Activated CD4-positive, CD25-positive, alpha-beta regulatory T cell treated with anti-CD3 and anti-CD28 coated beads, Interleukin-2, amount 50 U/mL, for 24 hours (primary cell): ENCODE data around the gene CACNA1A.
"Not testable (repeated sequence)": the region's sequence is repeated elsewhere in the genome, so short reads cannot be mapped to it uniquely, and the experiment has no call there.

Experiments used
- ATAC-seq, 2 donors: fragments of 150-1000 bp; cut with Tn5 transposase; one replicate each; pipeline ENCODE4 v1.10.0; 2021; ENCODE audit warnings: mild to moderate bottlenecking in 1 of 2, moderate library complexity in 1 of 2

The CACNA1A gene

GRCh38 chr19:13220847-13221246, 285.4 kb downstream of the CACNA1A start:
- no peak for ATAC-seq

- peak; percentile 79 to 81 for ATAC-seq
Observed at GRCh38 chr19:13215572-13216380, 290.5 kb downstream of the CACNA1A start.

GRCh38 chr19:13214036-13214730, 292.1 kb downstream of the CACNA1A start:
- ATAC-seq: no peak

GRCh38 chr19:13212759-13213330, 293.4 kb downstream of the CACNA1A start:
- peak; percentile 22 to 41 for ATAC-seq

- no peak for ATAC-seq
Observed at GRCh38 chr19:13211426-13212308, 294.6 kb downstream of the CACNA1A start.

GRCh38 chr19:13210941-13211340, 295.3 kb downstream of the CACNA1A start:
- no peak for ATAC-seq

- ATAC-seq: no peak
Observed at GRCh38 chr19:13210339-13210775, 295.9 kb downstream of the CACNA1A start.

- ATAC-seq: no peak
Observed at GRCh38 chr19:13209484-13210338, 296.6 kb downstream of the CACNA1A start.

GRCh38 chr19:13208672-13209483, 297.4 kb downstream of the CACNA1A start:
- peak; percentile 11 to 17 for ATAC-seq

- ATAC-seq: peak; percentile 86 to 87
Observed at GRCh38 chr19:13207846-13208671, 298.2 kb downstream of the CACNA1A start.

- no peak for ATAC-seq
Observed at GRCh38 chr19:13207237-13207845, 298.9 kb downstream of the CACNA1A start.

- ATAC-seq: no peak
Observed at GRCh38 chr19:13206587-13206986, 299.7 kb downstream of the CACNA1A start.

GRCh38 chr19:13202112-13202511, 304.2 kb downstream of the CACNA1A start:
- not testable (repeated sequence) for ATAC-seq

- ATAC-seq: no peak
Observed at GRCh38 chr19:13198634-13199033, 307.6 kb downstream of the CACNA1A start.

GRCh38 chr19:13195678-13196077, 310.6 kb downstream of the CACNA1A start:
- ATAC-seq: peak; percentile 53 to 60

- ATAC-seq: peak in 1 of 2 donors; percentile 46
Observed at GRCh38 chr19:13190781-13191540, 315.3 kb downstream of the CACNA1A start.

GRCh38 chr19:13189600-13189999, 316.7 kb downstream of the CACNA1A start:
- no peak for ATAC-seq

GRCh38 chr19:13187419-13187818, 318.9 kb downstream of the CACNA1A start:
- ATAC-seq: no peak
